GM13977 (cell line): ENCODE measurements around the gene MORN4.
"Not testable (repeated sequence)": the region's sequence is repeated elsewhere in the genome, so short reads cannot be mapped to it uniquely, and the experiment has no call there.

Experiments used
- DNase-seq: peaks from one replicate; pipeline ENCODE4 v3.0.0; 2012; ENCODE audit warnings: low spot score
- CTCF ChIP-seq: IDR thresholded peaks from 2 replicates; pipeline ENCODE4 v1.5.1; 2012; ENCODE audit warnings: mild to moderate bottlenecking, control low read depth; ENCODE audit not compliant: insufficient read depth; ENCODE audit errors: extremely low read depth, missing control alignments
- in situ Hi-C: fragments of 300-500 bp; cut with MboI; formaldehyde crosslinking; loops from one replicate; pipeline ENCODE4 v1.12.0; 2022; ENCODE audit warnings: low sequenced_read_pairs, low pct_unique_long_range_greater_than_20kb, mixed read lengths, inconsistent platforms; ENCODE audit not compliant: unreplicated experiment

The MORN4 gene

GRCh38 chr10:97583476-97583875 lies 49.8 kb downstream of the MORN4 start:
- in situ Hi-C loops, result no loop called here
- DNase-seq, result no peak
- TF ChIP-seq CTCF, result no peak

- TF ChIP-seq CTCF, result no peak
Measured at GRCh38 chr10:97582169-97582568, 51.1 kb downstream of the MORN4 start.

GRCh38 chr10:97580421-97581367 lies 52.6 kb downstream of the MORN4 start:
- DNase-seq, result no peak
- in situ Hi-C loops, result no loop called here
- no peak for TF ChIP-seq CTCF

More at GRCh38 chr10:97582169-97582568, 51.1 kb downstream of the MORN4 start:
- DNase-seq, result no peak
- in situ Hi-C loops, result no loop called here

- no peak for TF ChIP-seq CTCF
- in situ Hi-C loops, result no loop called here
- DNase-seq, result no peak
Measured at GRCh38 chr10:97578171-97578844, 55.0 kb downstream of the MORN4 start.

GRCh38 chr10:97577701-97578100 lies 55.6 kb downstream of the MORN4 start:
- no peak for DNase-seq
- in situ Hi-C loops, result no loop called here
- no peak for TF ChIP-seq CTCF

GRCh38 chr10:97576487-97576886 lies 56.8 kb downstream of the MORN4 start:
- DNase-seq, in situ Hi-C loops: not testable (repeated sequence)

- in situ Hi-C loops, result no loop called here
- no peak for DNase-seq
- TF ChIP-seq CTCF, result no peak
Measured at GRCh38 chr10:97575127-97575668, 58.1 kb downstream of the MORN4 start.
